IMR-90 (cell line): Measurements from ENCODE around the gene EXOC6. TPM values are rescaled to one million over a fixed set of nuclear protein-coding genes. Genes with fewer than 3 reads are reported as not detected.

Source experiments
- ATAC-seq: fragments of 200-7000 bp; cut with Tn5 transposase; 2 replicates; pipeline ENCODE4 v1.9.1; 2020; ENCODE audit warnings: low read depth, mild to moderate bottlenecking, moderate library complexity
- BruUV-seq: library from RNA; stranded (reverse); fragments of 400-500 nt; replicated peaks from 2 replicates; lab custom pipeline; 2021; lab: Mats Ljungman, UMichigan
- CTCF ChIA-PET: fragments of 300-600 bp; formaldehyde crosslinking; extraction: SDS; loops from one replicate; lab custom pipeline; 2021; ENCODE audit warnings: antibody characterized with exemption; lab: Yijun Ruan, JAX
- POLR2A ChIA-PET: fragments of 300-600 bp; sonication (Branson Sonifier 250); formaldehyde crosslinking; loops from one replicate; lab custom pipeline; 2022; ENCODE audit warnings: antibody characterized with exemption; ENCODE audit not compliant: unreplicated experiment; lab: Charles Lee
- DNase-seq: peaks from one replicate; pipeline ENCODE4 v3.0.0; 2013
- H2AFZ ChIP-seq: replicated peaks from 2 replicates; pipeline ENCODE3; 2013; ENCODE audit warnings: low read length, mild to moderate bottlenecking; ENCODE audit not compliant: poor library complexity
- H2AK5ac ChIP-seq: 2 replicates; pipeline ENCODE4 v1.6.1; 2013; ENCODE audit warnings: low read depth, low read length, inconsistent platforms
- H2AK9ac ChIP-seq: replicated peaks from 2 replicates; pipeline ENCODE3; 2013; ENCODE audit warnings: mild to moderate bottlenecking, low read depth, low read length, moderate library complexity; ENCODE audit not compliant: poor library complexity
- H2BK120ac ChIP-seq: 2 replicates; pipeline ENCODE4 v1.6.1; 2013; ENCODE audit warnings: low read depth, low read length, inconsistent platforms
- H2BK15ac ChIP-seq: 3 replicates; pipeline ENCODE4 v1.6.1; 2013; ENCODE audit warnings: low read depth, low read length, inconsistent platforms
- H2BK20ac ChIP-seq: 2 replicates; pipeline ENCODE4 v1.6.1; 2013; ENCODE audit warnings: low read depth, mild to moderate bottlenecking, inconsistent platforms, low read length, moderate library complexity
- H2BK5ac ChIP-seq: 2 replicates; pipeline ENCODE4 v1.6.1; 2013; ENCODE audit warnings: mild to moderate bottlenecking, low read depth, low read length, inconsistent platforms; ENCODE audit not compliant: poor library complexity, severe bottlenecking
- H3K14ac ChIP-seq: replicated peaks from 2 replicates; pipeline ENCODE4 v1.6.1; 2013; ENCODE audit warnings: low read depth, low read length, inconsistent platforms
- H3K18ac ChIP-seq: 2 replicates; pipeline ENCODE4 v1.6.1; 2013; ENCODE audit warnings: low read depth, low read length, control low read depth
- H3K23ac ChIP-seq: 2 replicates; pipeline ENCODE4 v1.6.1; 2013; ENCODE audit warnings: low read depth, low read length, inconsistent platforms
- H3K27ac ChIP-seq: 2 replicates; pipeline ENCODE4 v1.5.1; 2013; ENCODE audit warnings: mild to moderate bottlenecking, control low read depth, low read length; ENCODE audit not compliant: insufficient read depth
- H3K27me3 ChIP-seq: 2 replicates; pipeline ENCODE4 v1.6.1; 2013; ENCODE audit warnings: low read length; ENCODE audit not compliant: control insufficient read depth, insufficient read depth
- H3K36me3 ChIP-seq: 2 replicates; pipeline ENCODE4 v1.6.1; 2013; ENCODE audit warnings: low read length, mixed read lengths; ENCODE audit not compliant: control insufficient read depth, insufficient read depth
- H3K4ac ChIP-seq: 2 replicates; pipeline ENCODE4 v1.6.1; 2013; ENCODE audit warnings: low read depth, low read length, inconsistent platforms
- H3K4me1 ChIP-seq: 2 replicates; pipeline ENCODE4 v1.6.1; 2013; ENCODE audit warnings: low read length, mixed read lengths; ENCODE audit not compliant: control insufficient read depth, insufficient read depth
- H3K4me2 ChIP-seq: 2 replicates; pipeline ENCODE4 v1.6.1; 2013; ENCODE audit warnings: low read depth, mild to moderate bottlenecking, control low read depth, low read length, moderate library complexity
- H3K4me3 ChIP-seq: 2 replicates; pipeline ENCODE4 v1.5.1; 2013; ENCODE audit warnings: low read depth, mild to moderate bottlenecking, control low read depth, low read length, moderate library complexity; ENCODE audit not compliant: insufficient read depth
- H3K56ac ChIP-seq: 2 replicates; pipeline ENCODE4 v1.6.1; 2013; ENCODE audit warnings: low read length, inconsistent platforms; ENCODE audit not compliant: insufficient read depth; ENCODE audit errors: extremely low read depth
- H3K79me1 ChIP-seq, 2 experiments: 2 replicates each; pipeline ENCODE4 v1.6.1; 2013; ENCODE audit warnings: low read length in 2 of 2, inconsistent platforms in 1 of 2, low read depth in 1 of 2
- H3K9ac ChIP-seq: 2 replicates; pipeline ENCODE4 v1.6.1; 2013; ENCODE audit warnings: low read depth, low read length, control low read depth
- H3K9me1 ChIP-seq: 2 replicates; pipeline ENCODE4 v1.6.1; 2013; ENCODE audit warnings: low read length, inconsistent platforms; ENCODE audit not compliant: insufficient read depth
- H3K9me3 ChIP-seq: 2 replicates; pipeline ENCODE4 v1.6.1; 2013; ENCODE audit warnings: low read length; ENCODE audit not compliant: control insufficient read depth, insufficient read depth
- H4K20me1 ChIP-seq: 2 replicates; pipeline ENCODE4 v1.6.1; 2013; ENCODE audit warnings: low read length, inconsistent platforms; ENCODE audit not compliant: insufficient read depth
- H4K5ac ChIP-seq: 2 replicates; pipeline ENCODE4 v1.6.1; 2013; ENCODE audit warnings: mild to moderate bottlenecking, low read depth, low read length, control low read depth
- H4K8ac ChIP-seq, 2 experiments: 2 replicates each; pipeline ENCODE4 v1.6.1; 2013; ENCODE audit warnings: low read depth in 2 of 2, low read length in 2 of 2, control low read depth in 1 of 2, inconsistent platforms in 1 of 2
- H4K91ac ChIP-seq: 2 replicates; pipeline ENCODE4 v1.6.1; 2013; ENCODE audit warnings: low read depth, low read length, inconsistent platforms; ENCODE audit not compliant: insufficient read depth
- BHLHE40 ChIP-seq: fragments of 150-350 bp; IDR thresholded peaks from 2 replicates; pipeline ENCODE4 v1.6.1; 2016; ENCODE audit warnings: mild to moderate bottlenecking, low read depth, low read length
- MAFK ChIP-seq: IDR thresholded peaks from 2 replicates; pipeline ENCODE4 v1.6.1; 2012; ENCODE audit warnings: low read depth, low read length, improper control_type of control experiment
- SMC3 ChIP-seq: fragments of 150-350 bp; IDR thresholded peaks from 2 replicates; pipeline ENCODE4 v1.6.1; 2016; ENCODE audit warnings: low read depth, mild to moderate bottlenecking, antibody characterized with exemption, low read length, moderate library complexity
- WGBS, 2 experiments: methylation state at CpG; one replicate each; pipeline versions ENCODE4 v1.1.5 to v1.1.7; 2013; ENCODE audit warnings: missing lambda C conversion rate in 2 of 2; ENCODE audit not compliant: insufficient read length in 1 of 2; ENCODE audit errors: extremely low coverage in 2 of 2; 5-methylcytosine and 5-hydroxymethylcytosine counted together
- dilution Hi-C: fragments of 300-500 bp; cut with HindIII; formaldehyde crosslinking; loops from one replicate; pipeline ENCODE4 v1.14.3; 2018; ENCODE audit warnings: low sequenced_read_pairs; ENCODE audit not compliant: unreplicated experiment
- in situ Hi-C: fragments of 300-500 bp; cut with MboI; formaldehyde crosslinking; loops from 3 replicates; pipeline ENCODE4 v1.14.3; 2019; ENCODE audit warnings: low sequenced_read_pairs, inconsistent platforms, mixed read lengths
- intact Hi-C: fragments of 100-400 bp; cut with micrococcal nuclease; formaldehyde crosslinking; loops from 2 replicates; pipeline ENCODE4 v1.10.0; 2022
- polyA plus RNA-seq, 3 experiments: library from polyadenylated mRNA; depleted of rRNA; stranded (reverse); fragments of >200 nt; gene quantifications; 2 replicates each; pipeline ENCODE4 v1.2.3, GENCODE V29; 2012; ENCODE audit warnings: low replicate concordance in 1 of 3
- total RNA-seq: library from RNA; depleted of rRNA; stranded (reverse); fragments of >200 nt; gene quantifications from 2 replicates; pipeline ENCODE4 v1.2.3, GENCODE V29; 2012

The EXOC6 gene
- total and polyA plus RNA-seq, 2 of the 4 experiments (the other 2 are of a cell fraction), result 4.5 to 11.5 TPM

DNA sequence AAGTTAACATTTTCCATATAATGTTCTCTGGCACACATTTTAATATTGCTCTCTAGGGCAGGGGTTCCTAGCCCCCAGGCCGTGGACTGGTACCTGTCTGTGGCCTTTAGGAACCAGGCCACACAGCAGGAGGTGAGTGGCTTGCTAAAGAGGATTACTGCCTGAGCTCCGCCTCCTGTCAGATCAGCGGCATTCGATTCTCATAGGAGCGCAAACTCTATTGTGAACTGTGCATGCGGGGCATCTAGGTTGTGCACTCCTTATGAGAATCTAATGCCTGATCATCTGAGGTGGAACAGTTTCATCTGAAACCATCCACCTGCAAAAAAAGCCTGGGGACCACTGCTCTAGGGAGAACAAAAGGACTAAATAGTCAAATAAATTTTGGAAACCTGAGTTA is 65.7 kb downstream of the EXOC6 start:
- Histone ChIP-seq H4K8ac (no peak overlapping the region), H2BK15ac (no peak overlapping the region), H3K4me3 (no peak overlapping the region), H3K23ac (no peak overlapping the region), H2AFZ (no peak overlapping the region), H3K4ac (no peak overlapping the region), H3K27ac (no peak overlapping the region), H2BK120ac (no peak overlapping the region), H2BK20ac (no peak overlapping the region), H2BK5ac (no peak overlapping the region), H3K36me3 (peaks cover 2% of the 10 kb centered on the region), H4K20me1 (no peaks in the 10 kb centered on the region), H2AK9ac (no peak overlapping the region), H3K27me3 (no peaks in the 10 kb centered on the region), H4K91ac (no peak overlapping the region), H3K4me1 (no peaks in the 10 kb centered on the region), H3K9me3 (no peaks in the 10 kb centered on the region), H4K5ac (no peak overlapping the region), H3K18ac (no peak overlapping the region), H3K14ac (no peak overlapping the region), H2AK5ac (no peak overlapping the region), H3K9me1 (no peaks in the 10 kb centered on the region), H3K56ac (no peak overlapping the region), H3K9ac (no peak overlapping the region), H3K4me2 (no peak overlapping the region), H3K79me1 (no peaks in the 10 kb centered on the region)
- ChIA-PET CTCF (no interaction called here), POLR2A (no interaction called here)
- in situ Hi-C loops, result no loop called here
- TF ChIP-seq SMC3 (no peak), BHLHE40 (no peak), MAFK (no peak)
- DNase-seq (no peak), ATAC-seq (no peak)
- no CpG with 5 or more reads among the region's 6 CpGs for WGBS, 2 experiments
- BruUV-seq, result no TSS peak
- dilution Hi-C loops, result no loop called here
- intact Hi-C loops, result loop anchor here (1.0 kb wide), 1 partner anchor 125 kb away; no protein-coding TSS in a partner anchor
